GM19397 (cell line): Measurements from ENCODE around the gene GTF3C5.
"Not testable (repeated sequence)": the region's sequence is repeated elsewhere in the genome, so short reads cannot be mapped to it uniquely, and the experiment has no call there.

Source experiments
- ATAC-seq: cut with Tn5 transposase; IDR thresholded peaks from one replicate; pipeline ENCODE4 v1.9.1; 2021; ENCODE audit warnings: mild to moderate bottlenecking, moderate library complexity; ENCODE audit not compliant: unreplicated experiment

GTF3C5 gene

GRCh38 chr9:133027134-133027533 is 3.7 kb upstream of the GTF3C5 start:
- no peak for ATAC-seq

GRCh38 chr9:133028221-133028620 is 2.6 kb upstream of the GTF3C5 start:
- ATAC-seq = no peak

GRCh38 chr9:133029994-133030316 is 842 bp upstream of the GTF3C5 start:
- ATAC-seq = peak; percentile 14

- ATAC-seq = no peak
Measured at GRCh38 chr9:133031130-133031422, 279 bp downstream of the GTF3C5 start.

GRCh38 chr9:133031496-133031911 is 707 bp downstream of the GTF3C5 start:
- ATAC-seq = no peak

- no peak for ATAC-seq
Measured at GRCh38 chr9:133032171-133032570, 1.4 kb downstream of the GTF3C5 start.

GRCh38 chr9:133035669-133036068 is 4.9 kb downstream of the GTF3C5 start:
- no peak for ATAC-seq

- no peak for ATAC-seq
Measured at GRCh38 chr9:133037775-133038515, 7.1 kb downstream of the GTF3C5 start.

GRCh38 chr9:133040892-133041479 is 10.2 kb downstream of the GTF3C5 start:
- ATAC-seq = not testable (repeated sequence)

GRCh38 chr9:133041958-133042357 is 11.2 kb downstream of the GTF3C5 start:
- no peak for ATAC-seq

- no peak for ATAC-seq
Measured at GRCh38 chr9:133042676-133043075, 11.9 kb downstream of the GTF3C5 start.

- no peak for ATAC-seq
Measured at GRCh38 chr9:133043449-133044035, 12.7 kb downstream of the GTF3C5 start.

- ATAC-seq = no peak
Measured at GRCh38 chr9:133044125-133044524, 13.3 kb downstream of the GTF3C5 start.

- no peak for ATAC-seq
Measured at GRCh38 chr9:133044661-133045060, 13.9 kb downstream of the GTF3C5 start.

GRCh38 chr9:133045132-133045531 is 14.3 kb downstream of the GTF3C5 start:
- no peak for ATAC-seq

- no peak for ATAC-seq
Measured at GRCh38 chr9:133046196-133046899, 15.6 kb downstream of the GTF3C5 start.

- no peak for ATAC-seq
Measured at GRCh38 chr9:133046900-133047295, 16.1 kb downstream of the GTF3C5 start.

- ATAC-seq = no peak
Measured at GRCh38 chr9:133048595-133048994, 17.8 kb downstream of the GTF3C5 start.

GRCh38 chr9:133049043-133049442 is 18.2 kb downstream of the GTF3C5 start:
- ATAC-seq = no peak

GRCh38 chr9:133050142-133050541 is 19.3 kb downstream of the GTF3C5 start:
- no peak for ATAC-seq

- ATAC-seq = no peak
Measured at GRCh38 chr9:133050781-133051180, 20.0 kb downstream of the GTF3C5 start.

- no peak for ATAC-seq
Measured at GRCh38 chr9:133051281-133051900, 20.6 kb downstream of the GTF3C5 start.
